GM18517 (cell line): ENCODE measurements around the gene LIMA1.
"Not testable (repeated sequence)": the region's sequence is repeated elsewhere in the genome, so short reads cannot be mapped to it uniquely, and the experiment has no call there.

Source experiments
- ATAC-seq: cut with Tn5 transposase; IDR thresholded peaks from one replicate; pipeline ENCODE4 v1.9.1; 2021; ENCODE audit warnings: mild to moderate bottlenecking, moderate library complexity; ENCODE audit not compliant: unreplicated experiment

The LIMA1 gene

DNA sequence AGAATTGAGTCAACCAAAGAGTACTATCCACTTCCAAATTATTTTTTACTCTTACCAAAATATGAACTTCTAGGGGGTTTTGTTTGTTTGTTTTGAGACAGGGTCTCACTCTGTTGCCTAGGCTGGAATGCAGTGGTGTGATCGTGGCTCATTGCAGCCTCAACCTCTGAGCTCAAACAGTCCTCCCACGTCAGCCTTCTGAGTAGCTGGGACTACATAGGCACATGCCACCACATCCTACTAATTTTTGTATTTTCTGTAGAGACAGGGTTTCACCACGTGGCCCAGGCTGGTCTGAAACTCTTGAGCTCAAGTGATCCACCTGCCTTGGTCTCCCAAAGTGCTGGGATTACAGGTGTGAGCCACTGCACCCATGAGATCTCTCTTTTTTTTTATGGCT lies 7.4 kb upstream of the LIMA1 start:
- not testable (repeated sequence) for ATAC-seq

DNA sequence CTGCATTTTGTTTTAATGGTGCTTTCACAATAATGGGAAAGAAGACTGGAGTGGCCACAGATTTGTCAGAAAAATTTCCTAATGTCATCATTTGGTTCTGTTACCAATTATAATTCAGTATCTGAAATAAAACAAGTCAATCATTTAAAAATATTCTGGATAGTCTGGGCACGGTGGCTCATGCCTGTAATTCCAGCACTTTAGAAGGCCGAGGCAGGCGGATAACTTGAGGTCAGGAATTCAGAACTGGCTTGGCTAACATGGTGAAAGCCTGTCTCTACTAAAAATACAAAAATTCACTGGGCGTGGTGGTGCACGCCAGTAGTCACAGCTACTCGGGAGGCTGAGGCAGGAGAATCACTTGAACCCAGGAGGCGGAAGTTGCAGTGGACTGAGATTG lies 4.0 kb upstream of the LIMA1 start:
- ATAC-seq, result no peak

DNA sequence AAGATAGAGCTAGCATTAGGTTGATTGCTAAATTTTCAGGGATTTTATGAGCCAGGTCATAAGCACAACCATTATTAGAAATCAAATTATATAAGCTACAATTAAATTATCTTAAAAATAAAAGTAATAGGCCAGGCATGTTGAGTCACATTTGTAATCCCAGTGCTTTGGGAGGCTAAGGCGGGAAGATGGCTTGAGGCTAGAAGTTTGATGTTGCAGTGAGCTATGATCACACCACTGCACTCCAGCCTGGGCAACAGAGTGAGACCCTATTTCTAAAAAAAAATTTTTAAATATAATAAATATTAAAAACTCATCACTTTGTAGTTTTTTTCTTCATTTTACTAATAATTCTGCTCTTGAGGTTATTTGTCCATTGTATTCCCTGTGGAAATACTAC lies 1.9 kb upstream of the LIMA1 start:
- no peak for ATAC-seq

DNA sequence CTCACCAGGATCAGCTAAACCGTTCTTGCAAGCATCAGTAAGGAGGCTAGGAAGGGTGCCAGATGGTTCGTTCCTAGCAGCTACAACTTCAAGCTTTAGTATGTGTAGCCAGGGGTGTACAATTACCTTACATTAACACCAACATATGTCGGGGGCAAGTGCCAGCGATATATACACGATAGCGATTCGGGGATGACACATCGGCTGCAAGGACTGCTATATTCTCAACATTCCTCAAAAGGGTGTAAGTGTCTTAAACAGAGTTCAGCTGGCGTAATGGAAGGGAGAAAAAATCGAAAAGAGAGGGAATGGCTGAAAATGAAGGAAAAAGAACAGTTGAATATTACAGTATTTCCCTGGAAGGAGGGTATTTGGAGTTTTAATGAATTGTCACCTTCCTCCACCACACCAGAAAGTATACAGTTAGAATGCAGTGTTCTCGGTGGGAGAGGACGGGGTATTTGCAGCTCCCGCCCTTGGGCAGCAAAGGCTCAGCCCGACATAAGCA lies 545 bp downstream of the LIMA1 start:
- ATAC-seq, result no peak

DNA sequence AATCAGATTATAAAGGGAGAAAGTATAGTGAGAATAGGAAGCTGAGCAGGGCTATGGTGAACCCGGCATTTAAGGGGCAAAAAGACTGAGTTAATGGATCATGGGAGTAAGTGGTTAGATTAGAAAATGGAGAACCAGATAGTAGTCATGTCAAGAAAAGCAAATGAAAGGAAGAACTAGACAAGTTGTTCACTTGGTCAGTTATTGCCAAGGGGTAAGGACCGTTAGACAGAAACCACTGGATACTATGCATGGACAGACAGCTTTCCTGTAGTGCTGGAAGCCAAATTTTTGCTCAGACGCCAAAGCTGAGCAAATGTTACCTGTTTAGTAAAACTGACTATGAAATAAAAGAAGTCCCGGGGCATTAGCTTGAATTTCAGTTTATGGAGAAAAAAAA lies 3.8 kb downstream of the LIMA1 start:
- ATAC-seq, result no peak

DNA sequence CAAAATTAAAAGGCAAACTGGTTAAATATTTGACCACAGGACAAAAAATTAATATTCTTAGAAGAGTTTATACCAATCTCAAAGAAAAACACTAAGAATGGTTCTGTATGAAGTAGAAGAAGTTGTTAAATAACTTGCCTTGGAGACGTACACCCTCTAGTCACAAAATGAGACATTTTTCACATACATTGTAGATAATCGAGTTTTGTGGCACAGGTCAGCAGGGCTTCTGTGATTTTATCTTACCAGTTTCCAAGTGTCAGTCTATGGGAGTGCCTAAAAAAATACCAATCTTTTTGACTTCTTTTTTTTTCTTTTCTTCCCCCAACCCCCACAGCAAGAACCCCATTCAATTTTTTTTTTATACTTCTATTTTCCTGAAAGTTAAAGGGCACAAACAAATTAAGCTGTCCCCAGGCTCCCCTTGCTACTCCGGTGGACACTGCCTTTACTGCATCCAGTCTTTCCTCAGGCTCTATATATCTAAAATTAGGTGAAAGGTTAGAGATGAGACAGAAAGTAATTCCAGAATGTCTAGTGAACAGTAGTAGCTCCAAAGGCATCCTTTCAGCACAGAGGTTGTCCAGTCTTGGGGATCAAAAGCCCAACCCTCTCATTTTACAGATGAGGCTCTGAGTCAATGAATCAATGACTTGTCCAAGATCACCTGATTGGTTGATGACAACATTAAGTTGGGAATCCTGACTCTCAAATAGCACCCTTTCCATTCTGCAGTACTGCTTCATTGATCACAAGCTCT lies 6.2 kb downstream of the LIMA1 start:
- no peak for ATAC-seq

DNA sequence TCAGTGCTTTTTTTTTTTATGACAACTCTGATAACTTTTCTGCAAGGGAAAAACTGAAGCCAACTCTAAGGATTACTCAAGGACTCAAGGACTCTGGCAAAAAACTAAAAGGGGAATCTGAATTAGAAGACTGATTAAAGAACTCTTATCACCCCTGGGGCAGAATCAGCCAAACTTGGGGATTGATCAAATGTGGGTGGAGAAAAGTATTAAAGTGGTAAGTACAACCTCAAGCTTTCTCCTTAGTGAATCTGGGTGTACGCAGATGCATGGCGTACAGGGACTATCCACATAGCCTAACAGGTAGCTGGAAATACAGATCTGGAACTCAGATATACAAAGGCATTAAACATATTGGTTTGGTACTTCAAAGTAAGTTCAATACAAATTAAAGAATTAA lies 7.3 kb downstream of the LIMA1 start:
- no peak for ATAC-seq

DNA sequence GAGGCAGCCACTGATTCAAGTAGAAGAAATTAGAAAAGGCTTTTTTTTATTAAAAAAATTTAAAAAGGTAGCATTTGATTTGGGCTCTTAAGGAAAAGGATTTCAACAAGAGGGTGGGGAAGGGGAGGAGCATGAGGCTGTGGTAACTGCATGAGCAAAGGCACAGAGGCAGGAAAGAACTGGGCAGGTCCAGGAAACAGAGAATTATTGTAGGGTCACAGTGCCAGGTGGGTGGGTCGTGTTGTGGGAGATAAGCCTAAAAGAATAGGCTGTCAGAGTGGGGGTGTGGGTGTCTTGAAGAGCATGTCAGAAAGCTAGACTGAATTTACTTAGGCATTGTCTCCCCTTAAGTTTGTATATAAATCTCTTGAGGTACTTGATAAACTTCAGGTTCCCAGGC lies 7.8 kb downstream of the LIMA1 start:
- ATAC-seq, result no peak

DNA sequence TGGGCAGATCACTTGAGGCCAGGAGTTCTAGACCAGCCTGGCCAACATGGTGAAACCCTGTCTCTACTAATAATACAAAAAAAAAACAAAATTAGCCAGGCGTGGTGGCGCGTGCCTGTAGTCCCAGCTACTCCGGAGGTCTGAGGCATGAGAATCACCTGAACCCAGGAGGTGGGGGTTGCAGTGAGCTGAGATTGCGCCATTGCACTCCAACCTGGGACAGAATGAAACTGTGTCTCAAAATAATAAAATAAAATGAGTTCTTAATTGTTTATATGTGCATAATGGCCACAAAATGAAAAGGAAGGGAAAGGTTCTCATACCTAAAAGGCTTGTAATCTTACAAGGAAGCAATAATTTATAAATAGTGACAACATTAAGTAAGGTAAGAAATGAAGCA lies 8.2 kb downstream of the LIMA1 start:
- not testable (repeated sequence) for ATAC-seq

DNA sequence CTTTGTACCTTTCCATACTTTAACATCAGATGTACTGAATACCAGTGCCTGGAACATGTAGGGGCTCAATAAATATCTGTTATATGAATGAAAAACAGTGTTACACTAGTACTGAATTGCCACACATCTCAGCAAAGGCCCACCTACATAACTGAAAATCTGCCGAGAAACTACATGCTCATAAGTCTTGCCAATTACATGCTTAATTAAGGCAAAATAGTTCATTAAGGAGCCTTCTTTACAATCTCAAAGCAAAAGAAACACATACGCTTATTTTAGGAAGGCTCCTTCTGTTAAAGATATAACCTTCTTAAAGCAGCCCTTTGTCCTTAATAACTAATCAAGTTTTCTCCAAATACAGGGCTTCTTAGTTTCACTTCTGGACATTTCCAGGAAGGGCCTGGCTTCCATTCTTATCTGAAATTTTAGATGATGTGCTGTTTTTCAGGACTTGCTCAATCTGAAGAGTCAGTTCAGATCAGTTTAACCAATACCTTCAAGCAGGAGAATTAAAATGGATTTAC lies 11.5 kb downstream of the LIMA1 start:
- no peak for ATAC-seq

DNA sequence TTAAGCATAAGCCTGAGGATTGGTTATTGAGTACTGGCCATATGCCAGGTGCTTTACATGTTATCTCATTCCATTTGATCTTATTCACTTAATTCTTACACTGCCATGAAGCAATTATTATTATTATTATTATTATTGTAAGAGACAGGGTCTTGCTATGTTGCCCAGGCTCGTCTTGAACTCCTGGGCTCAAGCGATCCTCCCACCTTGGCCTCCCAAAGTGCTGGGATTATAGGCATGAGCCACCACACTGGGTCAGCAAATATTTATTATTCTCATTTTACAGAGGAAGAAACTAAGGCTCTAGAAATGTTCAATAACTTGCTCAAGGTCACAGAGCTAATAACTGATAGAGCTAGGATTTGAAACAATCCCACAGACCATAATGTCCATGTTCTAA lies 14.8 kb downstream of the LIMA1 start:
- ATAC-seq, result no peak

DNA sequence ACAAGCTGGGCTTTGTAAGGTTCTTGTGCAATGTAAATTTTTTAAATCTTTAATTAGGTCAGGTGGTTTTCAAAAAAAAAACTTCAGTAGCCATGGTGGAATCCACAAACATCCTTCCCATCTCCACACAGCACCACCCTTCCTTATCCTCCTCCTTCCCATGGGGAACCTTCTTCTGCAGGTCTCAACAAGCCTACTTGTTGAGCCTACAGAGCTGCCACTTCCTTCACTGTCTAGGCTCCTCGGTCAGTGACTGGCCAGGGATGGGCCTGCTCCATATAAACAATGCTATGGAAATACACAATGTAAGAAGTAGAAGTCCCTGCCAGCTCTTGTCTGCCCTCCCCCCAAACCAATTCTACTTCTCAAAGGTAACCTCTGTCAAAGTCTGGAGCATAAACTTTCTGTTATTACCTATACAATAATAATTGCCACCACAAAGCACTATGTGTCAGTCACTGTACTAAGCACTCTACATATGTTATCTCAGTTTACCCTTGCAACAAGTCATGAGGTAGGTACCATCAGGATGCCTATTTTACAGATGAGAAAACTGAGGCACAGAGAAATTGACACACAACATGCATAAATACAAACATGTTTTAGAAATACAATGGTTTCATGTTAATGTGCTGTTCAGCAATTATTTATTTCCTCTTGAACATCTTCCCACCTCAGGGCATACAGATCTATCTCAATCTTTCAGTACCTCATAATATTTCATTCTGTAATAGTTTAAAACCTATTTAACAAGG lies 17.4 kb downstream of the LIMA1 start:
- no peak for ATAC-seq

DNA sequence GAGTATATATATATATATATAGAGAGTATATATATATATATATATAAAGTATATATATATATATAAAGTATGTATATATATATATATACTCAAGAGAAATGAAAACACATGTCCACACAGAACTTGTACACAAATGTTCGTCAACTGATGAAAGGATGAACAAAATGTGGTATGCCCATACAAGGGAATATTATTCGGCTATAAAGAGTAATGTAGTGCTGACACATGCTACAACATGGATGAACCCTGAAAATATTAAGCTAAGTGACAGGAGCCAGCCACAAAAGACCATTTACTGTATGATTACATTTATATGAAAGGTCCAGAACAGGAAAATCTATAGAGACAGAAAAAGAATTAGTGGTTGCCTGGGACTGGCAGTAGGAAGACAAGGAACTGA lies 19.5 kb downstream of the LIMA1 start:
- no peak for ATAC-seq

DNA sequence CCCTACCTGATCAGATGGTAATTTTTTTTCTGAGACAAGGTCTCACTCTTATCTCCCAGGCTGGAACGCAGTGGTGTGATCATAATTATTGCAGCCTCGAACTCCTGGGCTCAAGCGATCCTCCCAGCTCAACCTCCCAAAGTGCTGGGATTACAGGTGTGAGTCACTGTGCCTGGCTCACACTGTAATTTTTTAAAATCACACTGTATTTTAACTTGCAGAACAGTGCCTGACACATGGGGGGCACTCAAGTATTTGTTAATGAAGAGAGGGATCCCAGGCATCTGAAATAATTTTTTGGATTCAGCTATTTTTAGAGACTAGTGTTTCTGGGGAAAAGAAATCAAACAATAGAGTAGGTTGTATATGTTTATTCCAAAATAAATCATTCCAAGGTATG lies 21.7 kb downstream of the LIMA1 start:
- no peak for ATAC-seq

DNA sequence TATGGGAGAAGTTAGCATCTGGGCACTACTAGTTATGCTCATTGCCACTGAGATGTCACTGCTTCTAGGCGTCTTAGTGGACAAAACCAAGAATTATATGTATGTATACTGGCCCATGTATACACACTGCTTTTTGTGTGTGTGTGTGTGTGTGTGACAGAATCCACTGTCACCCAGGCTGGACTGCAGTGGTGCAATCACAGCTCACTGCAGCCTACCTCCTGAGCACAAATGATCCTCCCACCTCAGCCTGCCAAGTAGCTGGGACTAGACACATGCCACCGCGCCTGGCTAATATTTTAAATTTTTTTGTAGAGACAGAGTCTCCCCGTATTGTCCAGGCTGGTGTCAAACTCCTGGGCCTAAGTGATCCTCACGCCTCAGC lies 25.2 kb downstream of the LIMA1 start:
- ATAC-seq, result no peak

DNA sequence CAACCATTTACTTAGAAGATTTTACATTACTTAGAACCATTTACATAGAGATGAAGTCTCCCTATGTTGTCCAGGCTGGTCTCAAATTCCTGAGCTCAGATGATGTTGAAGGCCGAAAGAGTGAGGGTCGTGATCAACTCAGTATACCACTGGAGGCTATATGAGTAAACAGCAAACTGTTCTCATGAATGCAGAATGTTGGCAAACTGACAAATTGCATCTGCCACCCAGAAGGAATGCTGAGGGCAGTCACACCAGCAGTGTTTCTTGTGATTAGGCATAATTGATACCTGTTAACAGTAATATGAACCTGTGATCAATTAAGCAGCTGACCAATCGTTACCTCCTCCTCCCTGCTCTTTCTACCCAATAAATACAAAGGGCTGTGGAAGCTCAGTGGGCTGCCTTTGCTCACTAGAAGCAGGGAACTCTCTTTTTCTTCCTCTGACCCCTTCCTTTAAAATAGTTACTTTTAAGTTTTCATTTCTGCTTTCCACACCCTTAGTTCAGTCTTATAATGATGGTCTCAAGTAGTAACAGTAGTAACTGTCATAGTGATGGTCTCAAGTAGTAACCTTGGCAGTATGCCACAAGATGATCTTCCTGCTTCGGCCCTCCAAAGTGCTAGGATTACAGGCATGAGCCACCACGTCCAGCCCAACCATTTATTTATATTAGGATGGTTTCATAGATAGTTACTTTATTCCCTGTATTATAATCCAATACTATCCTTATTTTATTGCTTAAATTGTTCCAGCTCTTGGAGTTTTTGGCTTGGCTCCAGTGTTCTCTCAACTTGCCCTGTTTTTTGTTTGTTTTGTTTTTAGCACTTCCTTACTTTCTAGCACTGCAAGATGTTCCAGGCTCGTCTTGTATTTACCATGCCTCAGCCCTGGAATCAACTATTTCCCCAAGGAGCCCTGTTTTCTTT lies 25.8 kb downstream of the LIMA1 start:
- ATAC-seq, result no peak

DNA sequence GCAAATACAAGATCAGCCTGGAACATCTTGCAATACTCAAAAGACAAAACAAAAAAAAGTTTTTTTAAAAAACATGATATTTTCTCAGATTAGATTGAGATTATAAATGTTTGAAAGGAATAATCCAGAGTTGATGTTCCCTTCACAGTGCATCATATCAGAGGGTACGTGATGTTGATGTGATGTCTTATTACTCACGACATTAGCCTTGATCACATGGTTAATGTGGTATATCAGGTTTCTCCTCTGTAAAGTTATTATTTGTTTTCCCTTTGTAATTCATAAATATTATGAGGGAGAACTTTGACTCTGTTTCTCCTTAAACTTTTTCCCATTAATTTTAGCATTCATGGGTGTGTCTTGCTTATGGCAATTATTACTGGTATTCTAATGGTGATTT lies 26.6 kb downstream of the LIMA1 start:
- ATAC-seq, result no peak

DNA sequence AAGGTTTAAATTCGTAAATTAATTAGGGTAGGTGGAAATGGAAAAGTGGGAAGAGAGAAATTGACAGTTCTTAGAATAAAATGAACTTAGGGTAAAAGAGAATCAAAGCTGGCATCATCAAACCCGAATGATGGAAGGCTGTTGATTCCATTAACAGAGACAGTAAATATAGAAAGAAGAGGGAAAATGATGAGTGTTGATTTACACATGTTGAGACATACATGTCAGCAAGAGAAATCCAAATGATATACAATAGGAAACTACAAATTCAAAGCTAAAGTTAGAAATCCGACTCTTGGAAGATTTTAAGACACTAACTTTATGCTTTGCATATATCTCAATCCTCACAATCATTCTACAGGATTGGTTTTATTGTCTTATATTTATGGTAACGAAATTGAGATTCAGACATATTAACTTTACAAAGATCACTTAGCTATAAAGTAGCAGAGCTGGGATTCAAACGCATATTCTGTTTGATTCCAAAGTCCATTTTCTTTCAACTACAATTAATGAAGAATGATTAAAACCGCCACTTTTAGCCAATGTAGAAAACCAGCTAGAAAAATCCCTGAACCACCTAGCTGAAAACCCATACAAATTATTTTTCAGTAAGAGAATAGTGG lies 30.2 kb downstream of the LIMA1 start:
- no peak for ATAC-seq

DNA sequence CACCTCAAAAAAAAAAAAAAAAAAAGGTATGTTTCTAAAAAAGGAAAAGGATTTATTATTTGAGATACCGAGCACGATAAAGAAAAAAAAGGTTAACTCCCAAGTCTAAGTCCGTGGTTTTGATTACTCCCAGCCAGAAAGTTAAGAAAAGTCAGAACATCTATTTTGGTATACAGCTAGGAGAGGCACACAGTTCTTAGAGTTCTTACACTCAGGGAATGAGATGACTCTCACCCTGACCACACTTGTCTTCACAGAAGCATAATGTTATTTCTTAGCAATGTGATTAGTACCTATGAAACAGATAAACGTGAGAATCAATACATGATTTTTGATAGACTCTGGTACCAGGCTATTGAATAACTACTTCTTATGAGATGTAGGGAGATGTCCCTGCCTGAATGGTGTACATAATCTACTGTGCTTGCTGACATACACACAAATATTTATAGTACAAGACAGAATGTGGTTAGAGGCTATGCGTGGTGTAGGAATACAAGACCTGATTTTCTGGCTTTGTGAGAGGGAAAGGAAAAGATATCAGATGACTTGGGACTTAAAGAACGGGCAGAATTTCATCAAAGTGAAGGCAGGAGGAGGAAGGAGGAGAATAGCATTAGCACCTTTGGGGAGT lies 31.6 kb downstream of the LIMA1 start:
- no peak for ATAC-seq
